HL-60 (cell line): Measurements from ENCODE around the gene RERE.

Experiments
- CTCF ChIP-seq: IDR thresholded peaks from one replicate; pipeline ENCODE4 v1.5.1; 2011; ENCODE audit warnings: low read length, control low read depth, inconsistent platforms; ENCODE audit not compliant: insufficient read depth
- GABPA ChIP-seq: IDR thresholded peaks from 2 replicates; pipeline ENCODE4 v1.6.1; 2012; ENCODE audit warnings: low read depth
- POLR2AphosphoS5 ChIP-seq: IDR thresholded peaks from 2 replicates; pipeline ENCODE4 v1.6.1; 2012; ENCODE audit warnings: low read depth
- REST ChIP-seq: IDR thresholded peaks from 2 replicates; pipeline ENCODE4 v1.6.1; 2012; ENCODE audit warnings: low read depth; ENCODE audit not compliant: insufficient replicate concordance
- SPI1 ChIP-seq: IDR thresholded peaks from 2 replicates; pipeline ENCODE4 v1.6.1; 2012; ENCODE audit warnings: low read depth, mild to moderate bottlenecking, borderline replicate concordance

- TF ChIP-seq CTCF (no peak), POLR2AphosphoS5 (no peak), REST (no peak), GABPA (no peak), SPI1 (no peak)
Observed at GRCh38 chr1:8835941-8836643, 18.7 kb upstream of the RERE start.
